ENCODE results near the gene FBRS. TPM values are rescaled to one million over a fixed set of nuclear protein-coding genes. Genes with fewer than 3 reads are reported as not detected.

The FBRS gene
- total RNA-seq, 2 donors from 2014 or later: 49.0 to 106 TPM

- TF ChIP-seq CTCF (IDR thresholded peaks at IDR 0.05) (no peak), POLR2AphosphoS5 (IDR thresholded peaks at IDR 0.05) (no peak), POLR2A (IDR thresholded peaks at IDR 0.05) (no peak)
- no peak for DNase-seq (ENCODE audit: low spot score)
- Histone ChIP-seq H3K4me3 (no peak overlapping the region), H3K36me3 (peaks cover 36 to 39% of the 10 kb centered on the region in 2 donors), H3K27me3 (replicated peaks; ENCODE audit: insufficient read depth) (no peaks in the 10 kb centered on the region), H3K27ac (no peak overlapping the region), H3K4me1 (replicated peaks) (no peaks in the 10 kb centered on the region), H3K9me3 (no peaks in the 10 kb centered on the region)
- intact Hi-C loops (cut with DNase I): no loop called here
- 85% methylated on average over 17 of the region's 17 CpGs for WGBS
Observed at GRCh38 chr16:30715750-30716445, 57.7 kb downstream of the FBRS start.

GRCh38 chr16:30720086-30720485 lies 61.9 kb downstream of the FBRS start:
- H3K4me3 ChIP-seq: no peak overlapping the region
- no peaks in the 10 kb centered on the region for H3K4me1 ChIP-seq (replicated peaks)
- H3K9me3 ChIP-seq: no peaks in the 10 kb centered on the region
- WGBS: 91% methylated on average over 11 of the region's 11 CpGs
- intact Hi-C loops (cut with DNase I): no loop called here
- H3K27ac ChIP-seq: no peak overlapping the region
- DNase-seq (ENCODE audit: low spot score): no peak
- H3K27me3 ChIP-seq (replicated peaks; ENCODE audit: insufficient read depth): no peaks in the 10 kb centered on the region
- peaks cover 30 to 50% of the 10 kb centered on the region in 2 donors for H3K36me3 ChIP-seq
- no peak for TF ChIP-seq CTCF (IDR thresholded peaks at IDR 0.05)
- no peak for TF ChIP-seq POLR2A (IDR thresholded peaks at IDR 0.05)
- no peak for TF ChIP-seq POLR2AphosphoS5 (IDR thresholded peaks at IDR 0.05)

Small RNA genes lying within 50 kb of the gene (small RNA-seq; reads per million reads assigned to genes)
- gene AC093249.1 (0 reads per million in 2 donors), gene RNU6-1043P (0 reads per million in 2 donors), gene RNU6-416P (0 reads per million in 2 donors), gene SNORA30 (0.65 to 1.1 reads per million in 2 donors)

Other genes starting within 250 kb of the FBRS start
- gene DCTPP1, start 228.4 kb upstream of the FBRS start, total RNA-seq: 10 to 100 TPM; 31.6 to 37.6 TPM
- 10 to 100 TPM; 33.7 to 58.9 TPM for gene SEPHS2, start 212.6 kb upstream of the FBRS start, total RNA-seq
- 10 to 100 TPM in 1 of 2 donors, 1 to 10 TPM in 1; 2.5 to 12.7 TPM for gene ITGAL, start 185.7 kb upstream of the FBRS start, total RNA-seq
- gene ZNF768, start 131.9 kb upstream of the FBRS start, total RNA-seq: 10 to 100 TPM; 46.5 to 61.1 TPM
- gene ZNF747, start 123.6 kb upstream of the FBRS start, total RNA-seq: 10 to 100 TPM; 15.8 to 22.6 TPM
- gene ZNF764, start 100.1 kb upstream of the FBRS start, total RNA-seq: 10 to 100 TPM; 15.7 to 22.5 TPM
- 10 to 100 TPM; 20.4 to 21.5 TPM for gene ZNF688, start 86.7 kb upstream of the FBRS start, total RNA-seq
- gene ZNF785, start 72.7 kb upstream of the FBRS start, total RNA-seq: 10 to 100 TPM; 16.9 to 18.9 TPM
- gene ZNF689, start 48.0 kb upstream of the FBRS start, total RNA-seq: 10 to 100 TPM; 13.4 to 17.8 TPM
- 10 to 100 TPM; 37.5 to 66.7 TPM for gene PRR14, start 7.5 kb upstream of the FBRS start, total RNA-seq
- 10 to 100 TPM; 42.8 to 79.0 TPM for gene SRCAP, start 40.7 kb downstream of the FBRS start, total RNA-seq
- gene PHKG2, start 90.0 kb downstream of the FBRS start, total RNA-seq: 10 to 100 TPM; 37.2 to 45.2 TPM
- gene CFAP119, start 103.6 kb downstream of the FBRS start, total RNA-seq: 10 to 100 TPM in 1 of 2 donors, 1 to 10 TPM in 1; 3.1 to 13.2 TPM
- 100 to 1,000 TPM in 1 of 2 donors, 10 to 100 TPM in 1; 89.9 to 113 TPM for gene RNF40, start 103.9 kb downstream of the FBRS start, total RNA-seq
- gene ZNF629, start 128.8 kb downstream of the FBRS start, total RNA-seq: 10 to 100 TPM; 17.9 to 24.0 TPM
- gene BCL7C, start 235.6 kb downstream of the FBRS start, total RNA-seq: 10 to 100 TPM; 54.2 to 54.8 TPM
- gene CTF1, start 238.2 kb downstream of the FBRS start, total RNA-seq: 10 to 100 TPM in 1 of 2 donors, 1 to 10 TPM in 1; 9.8 to 13.9 TPM